Hepatocyte (in vitro differentiated cells): ENCODE measurements around the gene GNB1L.

Experiments used
- EZH2phosphoT487 ChIP-seq: fragments of 200-600 bp; sonication (generic); IDR thresholded peaks from one replicate; pipeline ENCODE4 v1.6.1; 2018; ENCODE audit warnings: antibody characterized with exemption, mild to moderate bottlenecking, low read depth, moderate library complexity; ENCODE audit not compliant: unreplicated experiment, severe bottlenecking
- TF ChIP-seq, protein P1 (sequence below): fragments of 200-600 bp; sonication (generic); IDR thresholded peaks from 2 replicates; pipeline ENCODE4 v1.5.1; 2016; ENCODE audit warnings: antibody characterized with exemption, mild to moderate bottlenecking; ENCODE audit not compliant: poor library complexity

DNA sequence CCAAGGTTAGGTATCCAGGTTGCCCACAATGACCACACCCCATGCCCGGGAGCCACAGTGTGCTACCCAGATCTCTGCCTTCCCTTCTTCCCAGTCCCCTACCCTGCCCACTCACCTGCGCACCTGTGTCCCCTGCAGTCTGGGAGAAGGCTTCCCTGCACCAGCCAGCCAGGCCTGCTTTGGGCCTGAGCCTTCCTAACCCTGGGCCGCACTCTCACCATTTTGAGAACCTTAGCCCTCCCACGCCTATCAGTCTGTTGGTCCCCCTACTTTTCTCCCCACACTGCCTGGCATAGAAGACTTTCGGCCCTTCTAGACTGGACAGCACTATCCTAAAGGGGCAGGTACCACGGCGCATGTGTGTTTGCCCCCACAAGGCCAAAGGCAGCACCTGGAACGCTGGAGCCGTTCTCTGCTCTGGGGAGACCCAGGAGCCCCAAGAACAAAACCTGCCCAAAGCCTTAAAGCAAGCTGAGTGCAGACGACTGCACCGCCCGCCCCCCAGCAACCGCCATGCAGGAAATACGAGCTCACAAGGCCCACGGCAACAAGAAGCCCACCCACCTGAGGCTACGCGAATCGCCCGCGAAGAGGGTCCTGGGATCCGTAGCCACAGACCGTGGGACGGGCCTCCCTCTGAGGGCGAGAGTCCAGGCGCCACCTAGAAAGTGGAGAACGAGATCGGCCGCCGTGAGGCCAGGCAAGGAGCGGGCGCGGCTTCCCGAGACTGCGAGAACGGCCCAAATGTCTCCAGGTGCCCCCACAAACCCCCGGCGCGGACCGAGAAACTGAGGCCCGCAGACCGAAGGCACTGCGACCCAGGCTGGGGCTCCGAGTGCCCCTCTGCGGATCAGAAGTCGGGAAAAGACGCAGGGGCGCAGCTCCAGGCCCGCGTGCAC is 546 bp downstream of the GNB1L start:
- TF ChIP-seq, protein P1, sequence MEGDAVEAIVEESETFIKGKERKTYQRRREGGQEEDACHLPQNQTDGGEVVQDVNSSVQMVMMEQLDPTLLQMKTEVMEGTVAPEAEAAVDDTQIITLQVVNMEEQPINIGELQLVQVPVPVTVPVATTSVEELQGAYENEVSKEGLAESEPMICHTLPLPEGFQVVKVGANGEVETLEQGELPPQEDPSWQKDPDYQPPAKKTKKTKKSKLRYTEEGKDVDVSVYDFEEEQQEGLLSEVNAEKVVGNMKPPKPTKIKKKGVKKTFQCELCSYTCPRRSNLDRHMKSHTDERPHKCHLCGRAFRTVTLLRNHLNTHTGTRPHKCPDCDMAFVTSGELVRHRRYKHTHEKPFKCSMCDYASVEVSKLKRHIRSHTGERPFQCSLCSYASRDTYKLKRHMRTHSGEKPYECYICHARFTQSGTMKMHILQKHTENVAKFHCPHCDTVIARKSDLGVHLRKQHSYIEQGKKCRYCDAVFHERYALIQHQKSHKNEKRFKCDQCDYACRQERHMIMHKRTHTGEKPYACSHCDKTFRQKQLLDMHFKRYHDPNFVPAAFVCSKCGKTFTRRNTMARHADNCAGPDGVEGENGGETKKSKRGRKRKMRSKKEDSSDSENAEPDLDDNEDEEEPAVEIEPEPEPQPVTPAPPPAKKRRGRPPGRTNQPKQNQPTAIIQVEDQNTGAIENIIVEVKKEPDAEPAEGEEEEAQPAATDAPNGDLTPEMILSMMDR, result no peak
- no peak for TF ChIP-seq EZH2phosphoT487
